GM18867 (cell line): ENCODE measurements around the gene PLCXD3.

Experiments
- ATAC-seq: cut with Tn5 transposase; IDR thresholded peaks from one replicate; pipeline ENCODE4 v1.9.1; 2021; ENCODE audit warnings: mild to moderate bottlenecking, moderate library complexity; ENCODE audit not compliant: unreplicated experiment

The PLCXD3 gene

DNA sequence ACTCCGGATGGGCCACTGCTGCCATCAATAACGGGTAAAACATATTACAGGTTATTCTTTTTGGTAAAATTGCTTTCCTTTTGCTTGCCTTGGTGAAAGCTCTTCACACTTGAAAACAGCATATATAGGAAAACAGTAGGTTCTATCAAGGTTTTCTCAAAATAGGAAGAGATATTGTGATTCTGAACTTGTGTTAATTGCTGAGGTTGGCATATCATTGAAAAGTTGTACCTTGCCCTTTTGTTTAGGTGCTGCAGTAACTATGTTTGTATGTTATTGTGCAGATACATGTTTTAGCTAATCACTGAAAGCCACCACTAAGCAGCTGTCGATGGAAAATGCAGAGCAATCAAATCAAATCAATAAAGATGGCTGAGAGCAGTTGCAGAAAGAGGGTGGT is 219.1 kb downstream of the PLCXD3 start:
- ATAC-seq: no peak

DNA sequence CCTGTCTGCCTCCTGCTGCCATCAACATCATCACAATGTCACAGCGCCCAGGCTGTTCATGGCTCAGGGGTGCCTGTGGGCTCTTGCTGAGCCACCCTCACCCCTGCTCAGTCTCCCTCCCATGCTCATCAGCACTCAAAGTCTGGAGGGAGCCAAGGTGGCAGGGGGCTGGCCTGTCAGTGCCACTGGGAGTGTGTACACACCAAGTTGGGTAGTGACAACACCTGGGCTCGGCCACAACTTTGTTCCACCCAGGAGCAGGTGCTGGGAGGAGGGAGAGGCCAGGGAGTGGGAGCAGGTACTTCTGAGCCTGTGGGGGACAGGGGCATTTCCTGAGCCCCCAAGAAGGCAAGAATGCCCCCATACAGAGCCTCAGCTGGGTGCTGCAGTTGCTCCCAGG is 219.6 kb downstream of the PLCXD3 start:
- ATAC-seq: no peak

DNA sequence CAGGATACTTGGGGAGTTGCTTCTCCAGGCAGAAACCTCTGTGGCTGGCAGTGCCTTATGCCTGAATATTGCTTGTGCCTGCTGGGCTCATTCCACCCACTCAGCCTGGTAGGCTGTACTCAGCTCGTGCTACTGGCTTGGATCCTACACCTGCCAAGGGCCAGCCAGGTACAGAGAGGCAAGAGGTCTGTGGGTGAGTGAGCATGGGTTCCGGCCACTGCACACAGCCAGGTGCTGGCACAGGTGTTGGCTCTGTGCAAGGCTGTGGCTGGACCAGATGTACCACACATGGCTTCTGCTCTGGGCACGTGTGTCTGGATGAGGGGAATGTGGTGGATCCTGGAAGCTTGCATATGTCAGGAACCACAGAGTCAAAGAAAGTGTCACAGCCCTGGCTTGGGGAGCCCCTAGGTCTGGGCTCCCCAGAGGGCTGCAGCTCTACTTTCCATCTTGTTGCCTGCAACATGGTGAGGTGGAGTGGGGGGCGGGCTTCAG is 220.4 kb downstream of the PLCXD3 start:
- ATAC-seq: no peak

DNA sequence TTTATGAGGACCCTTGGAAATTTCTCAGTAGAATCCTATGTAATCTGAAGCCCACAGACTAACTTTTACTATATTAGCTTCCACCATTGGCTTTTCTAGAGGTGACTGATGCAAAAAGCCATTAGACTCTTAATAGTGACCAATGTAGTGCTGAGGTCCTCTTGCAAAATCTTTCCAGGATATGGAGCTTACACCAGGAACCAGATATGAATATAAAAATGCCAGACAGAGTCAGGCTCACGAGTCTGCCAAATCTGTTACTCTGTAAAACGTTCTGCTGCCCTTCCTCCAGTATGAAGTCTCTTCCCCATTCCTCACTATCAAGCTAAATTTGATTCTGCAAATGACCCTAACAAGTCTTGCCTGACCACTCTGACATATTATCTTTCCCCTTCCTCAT is 223.7 kb downstream of the PLCXD3 start:
- ATAC-seq: no peak

DNA sequence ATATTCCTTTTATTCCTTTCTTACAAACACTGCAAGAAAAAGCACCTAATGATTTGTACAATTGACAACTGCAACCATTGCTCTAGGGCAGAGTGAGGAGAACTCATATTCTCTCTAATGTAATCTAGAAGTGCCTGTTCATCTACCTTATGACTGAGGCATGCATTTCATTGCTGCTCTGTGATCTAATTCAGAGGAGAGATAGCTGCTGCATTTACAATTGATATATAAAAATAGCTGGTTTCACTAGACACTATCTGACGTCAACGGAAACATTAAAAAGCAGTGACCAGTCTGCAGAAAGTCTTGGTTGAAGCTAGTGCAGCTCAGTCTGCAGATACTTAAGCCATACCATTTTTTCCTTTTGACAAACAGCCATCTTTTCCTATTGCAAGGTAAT is 224.2 kb downstream of the PLCXD3 start:
- ATAC-seq: no peak

DNA sequence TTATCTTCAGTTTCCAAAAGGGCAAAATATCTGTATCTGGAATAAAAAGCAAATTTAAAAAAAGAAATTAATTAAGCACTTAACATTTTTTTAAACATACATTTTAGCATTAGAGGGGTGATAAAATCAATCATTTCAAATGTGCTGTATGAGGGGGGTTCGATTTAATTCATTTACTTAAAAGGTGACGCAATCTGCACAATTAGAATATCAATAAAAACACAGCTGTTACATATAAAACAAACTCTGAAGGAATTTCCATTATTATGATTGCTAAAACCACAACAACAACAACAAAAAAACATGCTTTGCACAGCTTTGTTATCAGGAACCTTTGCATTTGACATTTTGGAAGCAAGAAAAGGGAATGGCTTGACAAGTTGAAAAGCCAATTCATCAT is 225.5 kb downstream of the PLCXD3 start:
- ATAC-seq: no peak

DNA sequence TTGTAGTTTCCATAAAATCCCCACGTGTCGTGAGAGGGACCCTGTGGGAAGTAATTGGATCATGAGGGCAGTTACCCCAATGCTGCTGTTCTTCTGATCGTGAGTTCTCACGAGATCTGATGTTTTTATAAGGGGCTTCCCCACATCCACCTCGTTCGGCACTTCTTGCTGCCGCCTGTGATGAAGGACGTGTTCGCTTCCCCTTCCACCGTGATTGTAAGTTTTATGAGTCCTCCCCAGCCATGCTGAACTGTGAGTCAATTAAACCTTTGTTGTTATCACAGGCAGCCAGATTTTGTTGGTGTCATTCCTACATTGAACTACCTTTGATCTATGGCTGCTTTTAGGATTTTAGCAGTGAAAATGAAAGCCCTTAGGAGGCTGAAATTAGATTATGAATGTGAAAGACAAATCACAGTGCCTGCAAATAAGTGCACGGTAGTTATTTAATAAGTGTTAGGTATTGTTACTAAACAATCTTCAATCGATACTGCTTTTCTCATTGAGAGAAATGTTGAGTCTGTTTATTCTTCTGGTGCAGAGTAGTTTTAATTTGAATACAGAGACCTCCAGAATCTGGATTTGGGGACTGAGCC is 229.1 kb downstream of the PLCXD3 start:
- peak; percentile 64 for ATAC-seq

DNA sequence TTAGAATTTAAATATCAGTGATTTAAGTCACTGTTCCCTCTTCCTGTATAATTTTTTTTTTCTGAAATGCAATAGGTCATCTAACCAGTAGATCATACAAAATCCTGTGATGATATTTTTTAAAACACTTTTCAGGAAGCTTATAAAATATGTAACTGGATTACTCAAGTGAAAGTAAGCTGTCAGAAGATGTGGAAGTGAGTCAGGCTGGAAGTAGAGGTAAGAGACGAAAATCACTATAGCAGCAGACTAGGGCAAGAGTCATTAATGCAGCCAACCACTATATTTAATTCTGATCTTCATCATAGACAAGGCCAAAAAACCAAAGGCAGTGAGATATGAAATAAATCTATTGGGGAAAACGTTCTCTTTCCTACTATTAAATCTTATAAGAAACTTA is 231.4 kb downstream of the PLCXD3 start:
- ATAC-seq: no peak

DNA sequence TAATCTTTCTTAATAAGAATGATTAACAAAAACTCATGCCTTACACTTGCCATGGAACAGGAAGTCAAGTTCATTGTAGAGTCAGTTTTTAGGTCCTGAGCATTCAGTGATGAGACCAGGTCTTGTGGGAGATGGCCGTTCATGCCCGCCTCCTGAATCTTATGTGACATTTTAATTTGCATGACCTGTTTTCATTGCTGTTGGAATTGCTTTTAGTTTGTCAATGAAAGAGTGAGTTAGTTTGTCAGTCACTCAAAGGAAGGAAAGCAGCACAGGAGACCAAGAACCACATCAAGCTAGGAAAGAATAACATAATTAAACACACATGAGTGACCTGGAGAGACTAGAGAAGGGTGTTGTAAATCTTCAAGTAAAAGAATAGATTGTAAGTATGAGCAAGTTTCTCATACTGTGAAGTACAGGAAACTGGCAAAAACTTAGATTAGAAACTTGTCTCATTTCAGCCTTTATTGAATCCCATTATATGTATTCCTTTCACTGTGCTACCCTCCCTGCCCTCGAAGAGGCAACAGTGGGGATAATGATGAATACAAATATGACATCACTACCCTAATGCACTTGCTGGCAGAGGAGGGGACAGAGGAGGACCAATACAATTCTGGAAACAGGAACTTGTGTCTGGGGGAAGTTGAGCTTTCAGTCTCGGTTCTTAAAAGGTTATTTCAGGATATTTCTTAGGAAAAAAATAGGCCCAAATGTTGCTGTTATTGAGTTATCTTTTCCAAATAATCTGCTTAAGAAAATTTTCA is 232.7 kb downstream of the PLCXD3 start:
- ATAC-seq: no peak

DNA sequence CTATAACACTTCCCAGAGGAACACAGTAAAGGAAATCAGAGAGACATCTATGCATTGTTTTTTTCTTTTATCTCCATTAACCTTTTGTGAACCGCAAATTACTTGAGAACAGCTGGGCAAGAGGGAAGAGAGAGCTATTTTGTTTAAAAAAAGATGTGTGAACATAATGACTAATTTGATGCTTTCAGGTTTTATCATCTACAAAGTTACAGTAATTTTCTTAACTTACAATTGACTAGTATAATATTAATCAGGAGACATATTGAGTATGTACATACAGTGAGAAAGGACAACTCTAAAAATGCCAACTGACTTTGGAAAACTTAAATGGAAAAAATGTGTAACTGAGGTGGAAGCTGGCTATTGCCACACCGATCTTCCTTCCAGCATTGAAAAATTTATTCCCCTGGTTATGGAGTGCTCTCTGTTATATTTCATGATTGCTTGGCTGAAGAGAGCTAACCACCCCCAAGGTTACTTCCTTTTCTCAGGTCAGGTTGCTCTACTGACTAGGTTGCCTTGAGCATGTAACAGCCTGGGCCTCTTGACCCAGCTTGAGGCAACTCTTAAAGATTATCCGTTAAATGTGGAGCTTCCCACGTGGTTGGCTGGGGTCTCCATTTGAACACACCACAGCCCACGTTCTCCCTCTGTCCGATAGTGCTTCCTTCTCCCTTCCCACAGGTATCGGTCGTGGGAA is 234.4 kb downstream of the PLCXD3 start:
- peak; percentile 86 for ATAC-seq

DNA sequence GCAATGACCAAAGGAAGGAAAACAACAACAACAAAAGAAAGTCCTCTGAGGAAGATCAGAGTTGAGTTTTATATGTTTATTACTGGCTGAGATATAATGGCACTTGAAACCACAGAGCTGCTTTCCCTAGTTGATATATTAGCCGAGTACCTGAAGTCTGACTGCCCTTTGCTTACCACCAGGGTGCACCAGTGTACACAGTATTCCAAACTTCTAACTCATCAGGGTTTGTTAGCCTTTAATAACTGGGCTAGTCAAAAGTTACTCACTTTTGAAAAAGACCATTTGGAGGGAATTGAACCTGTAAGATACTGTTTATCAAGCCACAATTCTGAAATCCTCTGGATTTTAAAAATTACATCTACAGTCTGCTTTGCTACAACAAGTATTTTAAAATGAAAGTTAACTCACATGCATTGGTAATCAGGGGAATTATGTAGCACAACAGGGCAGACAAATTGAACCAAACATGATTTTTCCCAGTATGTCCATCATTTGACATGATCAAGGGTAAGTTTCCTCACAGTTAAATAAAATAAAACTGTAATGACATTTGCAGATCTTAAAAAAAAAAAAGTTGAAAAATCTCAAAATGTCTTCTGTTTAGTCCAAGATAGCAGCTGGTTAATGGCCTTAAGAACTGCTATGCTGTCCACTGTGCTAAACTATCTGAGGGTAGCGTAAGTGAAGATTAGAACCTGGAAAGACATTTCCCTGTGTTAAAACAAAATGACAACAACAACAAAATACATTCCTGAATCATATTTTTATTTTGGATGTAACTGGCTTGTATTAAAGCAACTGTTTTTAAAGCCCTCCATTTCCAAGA is 239.8 kb downstream of the PLCXD3 start:
- ATAC-seq: peak; percentile 98

DNA sequence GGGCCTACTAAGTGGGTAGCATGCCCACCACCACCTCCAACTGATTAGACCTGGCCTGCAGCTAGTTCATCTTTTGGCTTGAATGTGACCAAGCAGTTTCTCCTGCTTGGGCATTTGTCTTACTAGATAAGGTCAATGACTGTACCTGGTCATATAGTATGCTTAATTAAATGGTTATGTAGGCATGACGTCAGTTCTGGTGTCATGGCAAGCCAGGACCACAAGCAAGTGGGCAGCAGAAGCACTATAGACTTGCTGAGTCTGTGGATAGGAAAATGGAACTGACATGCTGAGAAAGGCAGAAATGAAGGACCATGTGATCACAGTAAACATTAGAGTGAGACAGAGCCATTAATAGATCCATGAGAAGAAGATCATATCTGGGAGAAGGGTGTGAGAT is 241.5 kb downstream of the PLCXD3 start:
- ATAC-seq: no peak

DNA sequence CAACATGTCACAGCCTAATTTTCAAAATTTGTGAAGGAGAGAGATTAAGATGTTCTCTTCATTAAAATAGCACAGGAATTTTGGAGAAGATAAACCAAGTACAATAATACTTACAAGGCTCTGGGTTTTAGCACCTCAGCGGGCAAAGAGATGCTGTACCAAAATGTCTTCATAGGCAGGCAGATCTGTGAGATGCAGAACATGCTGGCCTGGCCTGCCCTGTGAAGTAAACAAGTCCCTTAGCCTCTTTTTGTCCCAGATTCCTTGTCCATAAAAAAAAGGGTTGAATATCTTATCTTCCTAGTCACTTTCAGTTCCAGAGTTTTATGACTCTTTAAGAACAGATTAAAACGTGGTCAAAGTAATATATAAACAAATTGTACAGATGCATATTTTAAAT is 244.0 kb downstream of the PLCXD3 start:
- ATAC-seq: no peak

DNA sequence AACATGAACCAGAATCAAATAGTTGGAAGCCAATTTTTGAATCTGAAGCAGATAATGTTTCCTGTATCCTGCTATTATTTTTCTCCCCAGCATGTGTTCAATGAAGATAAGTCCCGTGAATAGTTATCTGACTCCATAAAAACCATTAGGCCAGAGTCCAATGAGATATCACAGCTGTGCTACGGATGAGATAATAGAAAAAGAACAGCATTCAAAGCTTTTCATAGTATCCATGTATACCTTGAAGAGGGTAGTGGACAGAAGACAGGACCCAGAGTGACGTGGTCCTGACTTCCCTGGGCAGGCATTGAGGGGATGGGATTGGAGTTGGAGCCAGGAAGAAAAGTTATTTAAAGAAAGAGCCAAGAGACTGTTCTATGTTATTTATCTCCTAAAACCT is 246.4 kb downstream of the PLCXD3 start:
- ATAC-seq: no peak

DNA sequence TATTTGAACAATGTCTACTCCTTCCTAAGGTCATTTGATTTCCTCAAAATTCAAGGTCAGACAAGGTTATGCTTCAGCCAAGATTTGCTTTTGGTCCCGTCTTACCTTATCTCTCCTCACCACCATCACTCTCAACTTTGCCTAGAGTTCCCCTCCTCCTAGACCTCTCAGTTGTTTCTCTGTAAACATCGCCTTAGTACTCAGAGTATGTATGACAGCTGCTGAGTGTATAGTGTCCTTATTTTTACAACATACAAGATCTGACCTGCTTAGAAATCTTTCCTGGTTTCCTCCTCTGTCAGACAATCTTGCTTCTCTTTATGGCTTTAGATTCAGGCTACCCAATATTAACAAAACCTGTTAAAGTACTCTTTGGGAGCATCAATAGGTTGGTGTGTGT is 247.1 kb downstream of the PLCXD3 start:
- ATAC-seq: no peak
